RPMI8226 (cell line): ENCODE results near the gene SLC25A36.
"Not testable (repeated sequence)": the region's sequence is repeated elsewhere in the genome, so short reads cannot be mapped to it uniquely, and the experiment has no call there.

ENCODE experiments used
- DNase-seq: peaks from one replicate; pipeline ENCODE4 v3.0.0-alpha.2; 2015

SLC25A36 gene

GRCh38 chr3:140931801-140932200 lies 9.8 kb upstream of the SLC25A36 start:
- DNase-seq = no peak

GRCh38 chr3:140933109-140933508 lies 8.5 kb upstream of the SLC25A36 start:
- no peak for DNase-seq

GRCh38 chr3:140933552-140933951 lies 8.1 kb upstream of the SLC25A36 start:
- no peak for DNase-seq

GRCh38 chr3:140939305-140939704 lies 2.3 kb upstream of the SLC25A36 start:
- DNase-seq = not testable (repeated sequence)

- no peak for DNase-seq
These were observed 574 bp upstream of the SLC25A36 start for GRCh38 chr3:140941090-140941433.

- DNase-seq = peak; percentile 75
These were observed 827 bp downstream of the SLC25A36 start for GRCh38 chr3:140942221-140943104.

- no peak for DNase-seq
These were observed 2.3 kb downstream of the SLC25A36 start for GRCh38 chr3:140943781-140944552.

- DNase-seq = no peak
These were observed 7.0 kb downstream of the SLC25A36 start for GRCh38 chr3:140948460-140949249.

- DNase-seq = no peak
These were observed 8.5 kb downstream of the SLC25A36 start for GRCh38 chr3:140950144-140950543.

GRCh38 chr3:140950863-140951262 lies 9.2 kb downstream of the SLC25A36 start:
- DNase-seq = no peak

GRCh38 chr3:140951750-140952149 lies 10.1 kb downstream of the SLC25A36 start:
- not testable (repeated sequence) for DNase-seq

- DNase-seq = no peak
These were observed 11.7 kb downstream of the SLC25A36 start for GRCh38 chr3:140953028-140953960.

GRCh38 chr3:140954576-140954975 lies 12.9 kb downstream of the SLC25A36 start:
- DNase-seq = no peak

GRCh38 chr3:140955645-140956044 lies 14.0 kb downstream of the SLC25A36 start:
- DNase-seq = no peak

GRCh38 chr3:140956058-140956835 lies 14.6 kb downstream of the SLC25A36 start:
- no peak for DNase-seq

- peak; percentile 12 for DNase-seq
These were observed 31.2 kb downstream of the SLC25A36 start for GRCh38 chr3:140972833-140973232.

- no peak for DNase-seq
These were observed 33.3 kb downstream of the SLC25A36 start for GRCh38 chr3:140974900-140975299.

- DNase-seq = no peak
These were observed 39.0 kb downstream of the SLC25A36 start for GRCh38 chr3:140980663-140981062.

- not testable (repeated sequence) for DNase-seq
These were observed 46.2 kb downstream of the SLC25A36 start for GRCh38 chr3:140987792-140988191.

GRCh38 chr3:140994316-140994715 lies 52.7 kb downstream of the SLC25A36 start:
- DNase-seq = no peak

GRCh38 chr3:140994861-140995260 lies 53.2 kb downstream of the SLC25A36 start:
- DNase-seq = not testable (repeated sequence)
